Smooth muscle cell (in vitro differentiated cells): Measurements from ENCODE around the gene CMA1. TPM values are rescaled to one million over a fixed set of nuclear protein-coding genes. Genes with fewer than 3 reads are reported as not detected.

Experiments
- DNase-seq: peaks from one replicate; lab custom pipeline; 2025; ENCODE audit not compliant: unreplicated experiment; lab: John Stamatoyannopoulos, UW
- H2AFZ ChIP-seq: fragments of 200-600 bp; sonication (generic); 2 replicates; pipeline ENCODE4 v1.6.0; 2016; ENCODE audit warnings: antibody characterized with exemption, low read depth, mild to moderate bottlenecking
- H3F3A ChIP-seq: fragments of 200-600 bp; sonication (generic); 2 replicates; pipeline ENCODE4 v1.6.0; 2017; ENCODE audit warnings: antibody characterized with exemption, low read depth
- H3K27ac ChIP-seq: fragments of 200-600 bp; sonication (generic); 2 replicates; pipeline ENCODE4 v1.5.1; 2016; ENCODE audit warnings: low read depth, mild to moderate bottlenecking
- H3K27me3 ChIP-seq: fragments of 200-600 bp; sonication (generic); 2 replicates; pipeline ENCODE4 v1.6.1; 2016; ENCODE audit warnings: low read depth, mild to moderate bottlenecking
- H3K36me3 ChIP-seq: fragments of 200-600 bp; sonication (generic); 2 replicates; pipeline ENCODE4 v1.5.1; 2016; ENCODE audit warnings: low read depth
- H3K4me1 ChIP-seq: fragments of 200-600 bp; sonication (generic); 2 replicates; pipeline ENCODE4 v1.5.1; 2016; ENCODE audit warnings: low read depth
- H3K4me2 ChIP-seq: fragments of 200-600 bp; sonication (generic); 2 replicates; pipeline ENCODE4 v1.6.0; 2016; ENCODE audit warnings: mild to moderate bottlenecking
- H3K4me3 ChIP-seq: fragments of 200-600 bp; sonication (generic); 2 replicates; pipeline ENCODE4 v1.5.1; 2016; ENCODE audit warnings: mild to moderate bottlenecking
- H3K79me2 ChIP-seq: fragments of 200-600 bp; sonication (generic); 2 replicates; pipeline ENCODE4 v1.6.0; 2016; ENCODE audit warnings: low read depth, mild to moderate bottlenecking
- H3K9ac ChIP-seq: fragments of 200-600 bp; sonication (generic); 2 replicates; pipeline ENCODE4 v1.6.0; 2016; ENCODE audit warnings: low read depth
- H3K9me3 ChIP-seq: fragments of 200-600 bp; sonication (generic); replicated peaks from 2 replicates; pipeline ENCODE4 v1.5.1; 2016; ENCODE audit warnings: low read depth
- H4K20me1 ChIP-seq: fragments of 200-600 bp; sonication (generic); 2 replicates; pipeline ENCODE4 v1.6.0; 2016; ENCODE audit warnings: low read depth
- CTCF ChIP-seq: fragments of 200-600 bp; sonication (generic); IDR thresholded peaks from 2 replicates; pipeline ENCODE4 v1.5.1; 2017; ENCODE audit warnings: borderline replicate concordance, mild to moderate bottlenecking, antibody characterized with exemption; ENCODE audit not compliant: insufficient read depth, poor library complexity, severe bottlenecking
- WGBS: methylation state at CpG from one replicate; pipeline ENCODE4 v1.1.7; 2016; ENCODE audit warnings: low lambda C conversion rate; 5-methylcytosine and 5-hydroxymethylcytosine counted together
- polyA plus RNA-seq: library from polyadenylated mRNA; unstranded; fragments of >200 nt; fragmentation: Nextera tagmentation; extraction: Ambion mirVana; gene quantifications from 2 replicates; pipeline ENCODE4 v1.2.1, GENCODE V29; 2016
- total RNA-seq: library from RNA; depleted of rRNA; stranded (reverse); fragments of >200 nt; gene quantifications from 2 replicates; pipeline ENCODE4 v1.2.3, GENCODE V29; 2014

CMA1 gene
- total and polyA plus RNA-seq, 2 experiments from 2014 or later, result not detected

GRCh38 chr14:24465368-24465767, 42.7 kb downstream of the CMA1 start:
- H3K9ac ChIP-seq, result no peak overlapping the region
- no peaks in the 10 kb centered on the region for H3K36me3 ChIP-seq

GRCh38 chr14:24463884-24464785, 43.9 kb downstream of the CMA1 start:
- Histone ChIP-seq H3K4me1 (no peaks in the 10 kb centered on the region), H3K27ac (no peak overlapping the region), H3K4me3 (no peak overlapping the region), H3K27me3 (no peaks in the 10 kb centered on the region), H3K36me3 (no peaks in the 10 kb centered on the region), H4K20me1 (no peaks in the 10 kb centered on the region), H3K9ac (no peak overlapping the region), H2AFZ (no peak overlapping the region), H3F3A (no peaks in the 10 kb centered on the region), H3K9me3 (no peaks in the 10 kb centered on the region), H3K4me2 (no peak overlapping the region), H3K79me2 (no peaks in the 10 kb centered on the region)
- no peak for TF ChIP-seq CTCF
- no peak for DNase-seq
- WGBS, result 68% methylated on average over 4 of the region's 4 CpGs

More at GRCh38 chr14:24465368-24465767, 42.7 kb downstream of the CMA1 start:
- Histone ChIP-seq H3K4me1 (no peaks in the 10 kb centered on the region), H3K27me3 (no peaks in the 10 kb centered on the region), H3F3A (no peaks in the 10 kb centered on the region), H3K79me2 (no peaks in the 10 kb centered on the region), H3K4me2 (no peak overlapping the region), H3K4me3 (no peak overlapping the region), H4K20me1 (no peaks in the 10 kb centered on the region), H3K9me3 (no peaks in the 10 kb centered on the region), H2AFZ (no peak overlapping the region), H3K27ac (no peak overlapping the region)
- TF ChIP-seq CTCF, result no peak
- WGBS, result 99% methylated on average over 3 of the region's 3 CpGs
- no peak for DNase-seq

- Histone ChIP-seq H3K27me3 (no peaks in the 10 kb centered on the region), H3K9me3 (no peaks in the 10 kb centered on the region), H3K4me1 (no peaks in the 10 kb centered on the region), H3K36me3 (no peaks in the 10 kb centered on the region), H4K20me1 (no peaks in the 10 kb centered on the region), H3K27ac (no peak overlapping the region), H3F3A (no peaks in the 10 kb centered on the region), H3K79me2 (no peaks in the 10 kb centered on the region), H3K4me2 (no peak overlapping the region), H3K4me3 (no peak overlapping the region), H3K9ac (no peak overlapping the region), H2AFZ (no peak overlapping the region)
- no peak for TF ChIP-seq CTCF
- no peak for DNase-seq
- WGBS, result 55% methylated on average over 5 of the region's 5 CpGs
These were observed 44.8 kb downstream of the CMA1 start for GRCh38 chr14:24463017-24463883.
